ENCODE measurements around the gene SDHD. TPM values are rescaled to one million over a fixed set of nuclear protein-coding genes. Genes with fewer than 3 reads are reported as not detected.
"Not testable (repeated sequence)": the region's sequence is repeated elsewhere in the genome, so short reads cannot be mapped to it uniquely, and the experiment has no call there.

The SDHD gene
- total and polyA plus RNA-seq, 8 donors, result 27.5 to 168 (median 130) TPM

- Histone ChIP-seq H3K4me1 (peaks cover 30 to 48% (median 40%) of the 10 kb centered on the region in 4 donors), H3K36me3 (peaks cover 37 to 76% (median 74%) of the 10 kb centered on the region in 4 donors), H3K27ac (peak overlapping the region; percentile 79 to 86 (median 85)), H3K4me3 (peak overlapping the region; percentile 73 to 94 (median 82)), H3K27me3 (no peaks in the 10 kb centered on the region), H3K9me3 (no peaks in the 10 kb centered on the region)
- 14 to 16% (median 15%) methylated on average over 10 of the region's 10 CpGs for WGBS, 5 donors
- intact Hi-C loops (cut with DNase I; ENCODE audit: low total_unique reads), result no loop called here
- no peak for TF ChIP-seq POLR2A (IDR thresholded peaks at IDR 0.05)
- no peak for TF ChIP-seq POLR2AphosphoS5 (IDR thresholded peaks at IDR 0.05)
- no peak for TF ChIP-seq CTCF (IDR thresholded peaks at IDR 0.05)
- TF ChIP-seq EP300 (IDR thresholded peaks at IDR 0.05), result no peak
- peak in 1 of 2 donors; percentile 14 for DNase-seq
These were observed 539 bp downstream of the SDHD start for GRCh38 chr11:112087212-112087611.

GRCh38 chr11:112095302-112095701, 8.6 kb downstream of the SDHD start:
- H3K27ac ChIP-seq; H3K4me3 ChIP-seq; DNase-seq; H3K27me3 ChIP-seq; H3K9me3 ChIP-seq; intact Hi-C loops (cut with DNase I; ENCODE audit: low total_unique reads); H3K4me1 ChIP-seq: not testable (repeated sequence)
- peaks cover 30 to 87% (median 85%) of the 10 kb centered on the region in 4 donors for H3K36me3 ChIP-seq
- WGBS, 5 donors, result 90 to 98% (median 95%) methylated on average over 2 of the region's 2 CpGs

- intact Hi-C loops (cut with DNase I; ENCODE audit: low total_unique reads), result no loop called here
- Histone ChIP-seq H3K27me3 (no peaks in the 10 kb centered on the region), H3K9me3 (no peaks in the 10 kb centered on the region), H3K4me3 (no peak overlapping the region), H3K27ac (no peak overlapping the region), H3K4me1 (peaks cover 0 to 9% (median 0%) of the 10 kb centered on the region in 4 donors), H3K36me3 (peaks cover 22 to 78% (median 76%) of the 10 kb centered on the region in 4 donors)
- no peak for TF ChIP-seq POLR2AphosphoS5 (IDR thresholded peaks at IDR 0.05)
- TF ChIP-seq CTCF (IDR thresholded peaks at IDR 0.05), result no peak
- TF ChIP-seq EP300 (IDR thresholded peaks at IDR 0.05), result no peak
- no peak for TF ChIP-seq POLR2A (IDR thresholded peaks at IDR 0.05)
- no peak for DNase-seq
These were observed 9.5 kb downstream of the SDHD start for GRCh38 chr11:112096194-112096593.

GRCh38 chr11:112097734-112098528, 11.3 kb downstream of the SDHD start:
- no peak for TF ChIP-seq POLR2A (IDR thresholded peaks at IDR 0.05)
- TF ChIP-seq EP300 (IDR thresholded peaks at IDR 0.05), result no peak
- no peak for TF ChIP-seq CTCF (IDR thresholded peaks at IDR 0.05)
- no peak for TF ChIP-seq POLR2AphosphoS5 (IDR thresholded peaks at IDR 0.05)
- Histone ChIP-seq H3K4me3 (no peak overlapping the region), H3K27me3 (no peaks in the 10 kb centered on the region), H3K9me3 (no peaks in the 10 kb centered on the region), H3K27ac (no peak overlapping the region), H3K4me1 (peaks cover 0 to 9% (median 0%) of the 10 kb centered on the region in 4 donors), H3K36me3 (peaks cover 12 to 61% (median 58%) of the 10 kb centered on the region in 4 donors)
- intact Hi-C loops (cut with DNase I; ENCODE audit: low total_unique reads), result no loop called here
- DNase-seq, result no peak
- WGBS, 5 donors, result 92 to 94% (median 92%) methylated on average over 11 of the region's 11 CpGs

GRCh38 chr11:112100462-112100861, 13.8 kb downstream of the SDHD start:
- Histone ChIP-seq H3K27ac (no peak overlapping the region), H3K4me3 (no peak overlapping the region), H3K9me3 (no peaks in the 10 kb centered on the region), H3K4me1 (peaks cover 0 to 9% (median 0%) of the 10 kb centered on the region in 4 donors), H3K36me3 (peaks cover 0 to 37% (median 33%) of the 10 kb centered on the region in 4 donors), H3K27me3 (no peaks in the 10 kb centered on the region)
- intact Hi-C loops (cut with DNase I; ENCODE audit: low total_unique reads), result no loop called here
- DNase-seq, result no peak
- WGBS, 5 donors, result 18 to 48% (median 27%) methylated on average over 2 of the region's 2 CpGs
- TF ChIP-seq POLR2AphosphoS5 (IDR thresholded peaks at IDR 0.05) (no peak), CTCF (IDR thresholded peaks at IDR 0.05) (no peak), EP300 (IDR thresholded peaks at IDR 0.05) (no peak), POLR2A (IDR thresholded peaks at IDR 0.05) (no peak)
